NB4 (cell line): ENCODE measurements around the gene KRTAP19-2.
A peak's percentile ranks its signal among the peaks of the same experiment; 100 is the strongest.
"Not testable (repeated sequence)": the region's sequence is repeated elsewhere in the genome, so short reads cannot be mapped to it uniquely, and the experiment has no call there.

Experiments used
- DNase-seq: peaks from one replicate; pipeline ENCODE4 v3.0.0; 2010; ENCODE audit warnings: low read depth
- H3K4me3 ChIP-seq: one replicate; pipeline ENCODE4 v1.5.1; 2011; ENCODE audit warnings: mild to moderate bottlenecking, low read depth, low read length, moderate library complexity
- CTCF ChIP-seq: IDR thresholded peaks from one replicate; pipeline ENCODE4 v1.5.1; 2012; ENCODE audit warnings: low read depth, low read length
- MAX ChIP-seq: IDR thresholded peaks from 2 replicates; pipeline ENCODE4 v1.6.1; 2011; ENCODE audit warnings: low read depth, low read length
- MYC ChIP-seq: IDR thresholded peaks from 2 replicates; pipeline ENCODE4 v1.6.1; 2011; ENCODE audit warnings: low read depth, low read length
- POLR2A ChIP-seq: IDR thresholded peaks from 2 replicates; pipeline ENCODE4 v1.6.1; 2011; ENCODE audit warnings: mild to moderate bottlenecking; ENCODE audit not compliant: insufficient read length; ENCODE audit errors: extremely low read depth

KRTAP19-2 gene

GRCh38 chr21:30487336-30487735, at the start of gene KRTAP19-2:
KRTAP19-2 (minus strand) TSS chr21:30487436; CDS start chr21:30487348, 88 bp downstream.
- TF ChIP-seq MAX = no peak
- no peak for TF ChIP-seq CTCF
- no peak for TF ChIP-seq POLR2A
- no peak for TF ChIP-seq MYC
- no peak for DNase-seq
- H3K4me3 ChIP-seq = no peak within 1 kb of the TSS

- no peak for DNase-seq
- no peak for TF ChIP-seq MAX
- no peak for TF ChIP-seq CTCF
- TF ChIP-seq MYC = no peak
- no peak for TF ChIP-seq POLR2A
- no peak overlapping the region for H3K4me3 ChIP-seq
Observed at GRCh38 chr21:30518876-30519275, 31.6 kb upstream of the KRTAP19-2 start.

GRCh38 chr21:30515681-30516080, 28.4 kb upstream of the KRTAP19-2 start:
- TF ChIP-seq MYC (no peak), CTCF (no peak), MAX (no peak), POLR2A (no peak)
- H3K4me3 ChIP-seq = no peak overlapping the region
- no peak for DNase-seq

- DNase-seq = not testable (repeated sequence)
- TF ChIP-seq CTCF = peak; percentile 31
Observed at GRCh38 chr21:30505621-30506205, 18.5 kb upstream of the KRTAP19-2 start.

GRCh38 chr21:30502041-30502440, 14.8 kb upstream of the KRTAP19-2 start, which contains the start of gene KRTAP19-5:
KRTAP19-5 (minus strand) TSS chr21:30502141; CDS start chr21:30502090, 51 bp downstream.
- DNase-seq = no peak
- H3K4me3 ChIP-seq = no peak within 1 kb of the TSS
- TF ChIP-seq CTCF (no peak), POLR2A (no peak), MYC (no peak), MAX (no peak)

More at GRCh38 chr21:30505621-30506205, 18.5 kb upstream of the KRTAP19-2 start:
- H3K4me3 ChIP-seq = not testable (repeated sequence)

- DNase-seq = no peak
- no peak within 1 kb of the TSS for H3K4me3 ChIP-seq
- no peak for TF ChIP-seq MYC
- TF ChIP-seq CTCF = no peak
- no peak for TF ChIP-seq MAX
- no peak for TF ChIP-seq POLR2A
Observed at GRCh38 chr21:30497065-30497464, 9.8 kb upstream of the KRTAP19-2 start, which contains the start of gene KRTAP19-4. KRTAP19-4 (minus strand) TSS chr21:30497165; CDS start chr21:30497110, 55 bp downstream.
